HEK293 (cell line): ENCODE data around the gene SLC35F4.

Experiments used
- CTCF ChIA-PET: fragments of 350-600 bp; formaldehyde crosslinking; extraction: SDS; loops from one replicate; lab custom pipeline; 2021; ENCODE audit warnings: antibody characterized with exemption; lab: Yijun Ruan, JAX
- POLR2A ChIA-PET: fragments of 300-600 bp; formaldehyde crosslinking; extraction: SDS; loops from one replicate; lab custom pipeline; 2020; ENCODE audit warnings: antibody characterized with exemption, inconsistent platforms; lab: Yijun Ruan, JAX
- H3K27ac ChIP-seq: fragments of 200-500 bp; sonication (Bioruptor generic); 2 replicates; pipeline ENCODE4 v1.5.1; 2014; ENCODE audit warnings: low read depth, low read length, control low read depth, inconsistent platforms; ENCODE audit errors: extremely low read depth
- H3K36me3 ChIP-seq, 2 experiments: fragments of 200-500 bp in 1 of 2; sonication (Bioruptor generic) in 1 of 2; 1 replicate in 1 of 2; 2 replicates in 1 of 2; pipeline ENCODE4 v1.5.1; 2014 to 2017; ENCODE audit warnings: inconsistent platforms in 2 of 2, low read length in 2 of 2; ENCODE audit not compliant: control insufficient read depth in 2 of 2, insufficient read depth in 1 of 2
- H3K4me1 ChIP-seq: fragments of 200-500 bp; sonication (Bioruptor generic); 2 replicates; pipeline ENCODE4 v1.5.1; 2014; ENCODE audit warnings: mild to moderate bottlenecking, low read length, inconsistent platforms; ENCODE audit not compliant: control insufficient read depth, insufficient read depth
- H3K4me3 ChIP-seq: 2 replicates; pipeline ENCODE4 v1.5.1; 2011; ENCODE audit warnings: low read depth, mild to moderate bottlenecking, control low read depth, low read length, moderate library complexity
- H3K9me3 ChIP-seq: fragments of 200-500 bp; sonication (Bioruptor generic); 2 replicates; pipeline ENCODE4 v1.5.1; 2014; ENCODE audit warnings: low read depth, low read length, inconsistent platforms; ENCODE audit not compliant: control insufficient read depth, insufficient read depth
- BCL11A ChIP-seq: fragments of 450-650 bp; formaldehyde crosslinking; IDR thresholded peaks from 2 replicates; pipeline ENCODE4 v1.5.1; 2016; ENCODE audit warnings: low read depth, missing biosample characterization, missing genetic modification characterization
- FEZF1 ChIP-seq: fragments of 450-650 bp; formaldehyde crosslinking; IDR thresholded peaks from 2 replicates; pipeline ENCODE4 v1.5.1; 2016; ENCODE audit warnings: missing biosample characterization, missing genetic modification characterization
- MEIS1 ChIP-seq: sonication (generic); formaldehyde crosslinking; IDR thresholded peaks from 2 replicates; pipeline ENCODE4 v1.8.1; 2022; ENCODE audit warnings: missing genetic modification reagents, mild to moderate bottlenecking, borderline replicate concordance
- MYNN ChIP-seq: fragments of 450-650 bp; formaldehyde crosslinking; IDR thresholded peaks from 2 replicates; pipeline ENCODE4 v1.5.1; 2016; ENCODE audit warnings: missing biosample characterization, missing genetic modification characterization, borderline replicate concordance
- REPIN1 ChIP-seq: fragments of 450-650 bp; formaldehyde crosslinking; IDR thresholded peaks from 2 replicates; pipeline ENCODE4 v1.5.1; 2017; ENCODE audit warnings: missing biosample characterization, missing genetic modification characterization, low read depth
- REST ChIP-seq: fragments of 450-650 bp; formaldehyde crosslinking; IDR thresholded peaks from 2 replicates; pipeline ENCODE4 v1.5.1; 2016; ENCODE audit warnings: missing biosample characterization, missing genetic modification characterization
- TRIM28 ChIP-seq: IDR thresholded peaks from 2 replicates; pipeline ENCODE4 v1.6.1; 2011; ENCODE audit warnings: low read length, control low read depth, borderline replicate concordance
- ZBTB1 ChIP-seq: fragments of 450-650 bp; formaldehyde crosslinking; IDR thresholded peaks from 2 replicates; pipeline ENCODE4 v1.5.1; 2016; ENCODE audit warnings: missing biosample characterization, missing genetic modification characterization
- ZBTB17 ChIP-seq: fragments of 450-650 bp; formaldehyde crosslinking; IDR thresholded peaks from 2 replicates; pipeline ENCODE4 v1.5.1; 2016; ENCODE audit warnings: missing biosample characterization, missing genetic modification characterization
- ZEB2 ChIP-seq: fragments of 450-650 bp; formaldehyde crosslinking; IDR thresholded peaks from 2 replicates; pipeline ENCODE4 v1.5.1; 2016; ENCODE audit warnings: missing biosample characterization, missing genetic modification characterization
- ZFP41 ChIP-seq: fragments of 450-650 bp; formaldehyde crosslinking; IDR thresholded peaks from 2 replicates; pipeline ENCODE4 v1.5.1; 2016; ENCODE audit warnings: missing biosample characterization, missing genetic modification characterization, borderline replicate concordance
- ZIC2 ChIP-seq: fragments of 450-650 bp; formaldehyde crosslinking; IDR thresholded peaks from 2 replicates; pipeline ENCODE4 v1.5.1; 2016; ENCODE audit warnings: missing biosample characterization, missing genetic modification characterization
- ZNF114 ChIP-seq: fragments of 450-650 bp; formaldehyde crosslinking; IDR thresholded peaks from 2 replicates; pipeline ENCODE4 v1.5.0; 2017; ENCODE audit warnings: missing biosample characterization, missing genetic modification characterization
- ZNF132 ChIP-seq: fragments of 450-650 bp; formaldehyde crosslinking; IDR thresholded peaks from 2 replicates; pipeline ENCODE4 v1.5.1; 2017; ENCODE audit warnings: missing biosample characterization, missing genetic modification characterization, borderline replicate concordance
- ZNF146 ChIP-seq: fragments of 450-650 bp; formaldehyde crosslinking; IDR thresholded peaks from 2 replicates; pipeline ENCODE4 v1.5.1; 2016; ENCODE audit warnings: missing biosample characterization, missing genetic modification characterization
- ZNF175 ChIP-seq: fragments of 450-650 bp; formaldehyde crosslinking; IDR thresholded peaks from 2 replicates; pipeline ENCODE4 v1.5.1; 2016; ENCODE audit warnings: missing biosample characterization, missing genetic modification characterization
- ZNF184 ChIP-seq: fragments of 450-650 bp; IDR thresholded peaks from 2 replicates; pipeline ENCODE4 v1.5.1; 2018; ENCODE audit warnings: missing biosample characterization, mild to moderate bottlenecking, missing genetic modification characterization
- ZNF223 ChIP-seq: fragments of 450-650 bp; formaldehyde crosslinking; IDR thresholded peaks from 2 replicates; pipeline ENCODE4 v1.5.1; 2016; ENCODE audit warnings: missing biosample characterization, missing genetic modification characterization
- ZNF274 ChIP-seq, 2 experiments: fragments of 200-500 bp in 1 of 2; fragments of 450-650 bp in 1 of 2; sonication (Bioruptor generic) in 1 of 2; formaldehyde crosslinking in 1 of 2; IDR thresholded peaks; 2 replicates each; pipeline versions ENCODE4 v1.5.1 to v1.6.1; 2014 to 2016; ENCODE audit warnings: borderline replicate concordance in 1 of 2, inconsistent platforms in 1 of 2, low read length in 1 of 2, missing biosample characterization in 1 of 2, missing genetic modification characterization in 1 of 2
- ZNF311 ChIP-seq: fragments of 450-650 bp; formaldehyde crosslinking; IDR thresholded peaks from 2 replicates; pipeline ENCODE4 v1.5.1; 2017; ENCODE audit warnings: missing biosample characterization, missing genetic modification characterization, borderline replicate concordance
- ZNF394 ChIP-seq: fragments of 450-650 bp; formaldehyde crosslinking; IDR thresholded peaks from 2 replicates; pipeline ENCODE4 v1.5.1; 2016; ENCODE audit warnings: missing biosample characterization, missing genetic modification characterization, mild to moderate bottlenecking, moderate library complexity, borderline replicate concordance
- ZNF48 ChIP-seq: fragments of 450-650 bp; formaldehyde crosslinking; IDR thresholded peaks from 2 replicates; pipeline ENCODE4 v1.5.1; 2016; ENCODE audit warnings: missing biosample characterization, missing genetic modification characterization
- ZNF514 ChIP-seq: fragments of 450-650 bp; formaldehyde crosslinking; IDR thresholded peaks from 2 replicates; pipeline ENCODE4 v1.5.1; 2016; ENCODE audit warnings: missing biosample characterization, missing genetic modification characterization
- ZNF664 ChIP-seq: fragments of 450-650 bp; formaldehyde crosslinking; IDR thresholded peaks from 2 replicates; pipeline ENCODE4 v1.5.1; 2016; ENCODE audit warnings: missing biosample characterization, missing genetic modification characterization
- ZNF747 ChIP-seq: fragments of 450-650 bp; formaldehyde crosslinking; IDR thresholded peaks from 2 replicates; pipeline ENCODE4 v1.5.1; 2016; ENCODE audit warnings: missing biosample characterization, missing genetic modification characterization
- ZNF776 ChIP-seq: fragments of 450-650 bp; formaldehyde crosslinking; IDR thresholded peaks from 2 replicates; pipeline ENCODE4 v1.5.0; 2017; ENCODE audit warnings: missing biosample characterization, missing genetic modification characterization, borderline replicate concordance
- ZNF830 ChIP-seq: fragments of 450-650 bp; IDR thresholded peaks from 2 replicates; pipeline ENCODE4 v1.5.0; 2018; ENCODE audit warnings: missing biosample characterization, missing genetic modification characterization, low read depth, mild to moderate bottlenecking, moderate library complexity

Gene SLC35F4

GRCh38 chr14:57559576-57559975 is 306.3 kb downstream of the SLC35F4 start:
- H3K9me3 ChIP-seq, result no peaks in the 10 kb centered on the region
- H3K4me3 ChIP-seq, result no peak overlapping the region
- H3K36me3 ChIP-seq, result no peaks in the 10 kb centered on the region
- POLR2A ChIA-PET, result no interaction called here
- H3K27ac ChIP-seq, result no peak overlapping the region
- TF ChIP-seq ZNF48 (tag by site-specific recombination) (no peak), ZNF394 (tag by site-specific recombination) (no peak), ZNF223 (tag by site-specific recombination) (no peak), ZNF132 (no peak), ZFP41 (tag by site-specific recombination) (no peak), ZNF776 (tag by site-specific recombination) (no peak), ZNF747 (tag by site-specific recombination) (no peak), ZIC2 (no peak), ZBTB17 (no peak)
- no peaks in the 10 kb centered on the region for H3K4me1 ChIP-seq
- CTCF ChIA-PET, result no interaction called here

DNA sequence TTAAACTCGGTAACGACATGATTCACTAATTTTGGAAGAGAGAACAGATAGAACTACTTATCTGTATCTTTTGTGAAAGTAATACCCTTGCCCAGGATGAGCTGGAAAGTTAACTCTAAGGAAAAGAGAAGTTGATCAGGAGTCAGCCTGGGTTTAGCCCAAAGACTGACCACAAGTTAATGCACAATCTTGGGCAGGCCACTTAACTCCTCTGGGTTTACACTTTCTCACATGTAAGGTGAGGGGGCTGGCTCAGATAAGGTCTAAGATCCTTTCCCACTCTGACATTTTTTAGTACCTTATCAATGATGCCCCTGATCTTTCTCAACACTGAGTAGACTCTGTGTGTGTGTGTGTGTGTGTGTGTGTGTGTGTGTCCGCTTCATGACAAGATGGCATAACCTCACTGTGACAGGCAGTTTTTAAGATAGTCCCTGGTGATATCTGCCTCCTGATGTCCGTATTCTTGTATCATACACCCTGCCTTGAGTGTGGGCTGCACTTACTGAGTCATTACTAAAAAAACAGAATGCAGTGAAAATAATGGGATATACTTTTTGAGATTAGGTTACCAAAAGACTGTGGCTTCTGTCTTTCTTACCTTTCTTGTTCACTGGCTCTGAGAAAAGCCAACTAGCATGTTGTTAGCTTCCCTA is 316.0 kb downstream of the SLC35F4 start:
- Histone ChIP-seq H3K36me3 (no peaks in the 10 kb centered on the region), H3K4me3 (no peak overlapping the region), H3K27ac (no peak overlapping the region), H3K4me1 (no peaks in the 10 kb centered on the region), H3K9me3 (no peaks in the 10 kb centered on the region)
- CTCF ChIA-PET, result no interaction called here
- POLR2A ChIA-PET, result no interaction called here
- TF ChIP-seq MEIS1 (CRISPR knock-in tag), result no peak
- TF ChIP-seq BCL11A (tag by site-specific recombination), result no peak
- TF ChIP-seq ZNF830 (tag by site-specific recombination), result no peak
- no peak for TF ChIP-seq ZNF184
- no peak for TF ChIP-seq TRIM28
- TF ChIP-seq ZNF274 (IDR thresholded peaks at IDR 0.05; ENCODE audit: low read length), result no peak
- no peak for TF ChIP-seq ZNF274 (tag by site-specific recombination; IDR thresholded peaks at IDR 0.05; ENCODE audit: borderline replicate concordance)

DNA sequence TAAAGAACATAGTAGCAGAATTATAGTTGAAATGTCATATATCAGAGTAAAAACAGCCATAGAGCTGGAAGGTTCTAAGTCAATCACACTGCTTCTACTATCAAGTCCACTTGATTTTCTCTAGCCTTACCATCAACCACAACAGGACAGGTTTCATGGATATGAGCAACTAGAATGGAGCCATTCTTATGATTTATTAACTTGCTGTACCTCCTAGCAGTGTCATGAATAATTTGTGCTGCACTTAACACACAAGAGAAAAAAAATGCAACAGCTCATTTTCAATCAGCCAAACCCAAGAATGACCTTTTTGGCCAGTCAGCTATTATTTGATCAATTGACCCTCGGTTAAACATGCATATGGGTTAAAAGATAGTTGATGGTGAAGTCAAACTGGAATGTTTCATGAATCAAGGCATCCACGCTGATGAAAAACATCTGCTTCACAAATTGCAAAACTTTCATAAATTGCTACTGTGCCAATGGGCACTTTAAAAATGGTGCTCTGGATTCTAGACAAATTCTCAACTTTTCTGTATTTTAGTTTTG is 316.8 kb downstream of the SLC35F4 start:
- ChIA-PET CTCF (no interaction called here), POLR2A (no interaction called here)
- H3K36me3 ChIP-seq, result no peaks in the 10 kb centered on the region
- no peak for TF ChIP-seq MYNN (tag by site-specific recombination)
- TF ChIP-seq ZNF311 (tag by site-specific recombination), result no peak
- no peak for TF ChIP-seq ZNF514
- no peak for TF ChIP-seq ZEB2 (tag by site-specific recombination)
- no peak for TF ChIP-seq REST
- TF ChIP-seq FEZF1 (tag by site-specific recombination), result no peak
- no peak for TF ChIP-seq ZBTB1 (tag by site-specific recombination)
- no peak for TF ChIP-seq REPIN1 (tag by site-specific recombination)
- no peak for TF ChIP-seq ZNF664
- no peak for TF ChIP-seq ZNF146 (tag by site-specific recombination)
- TF ChIP-seq ZNF175, result no peak
- no peak for TF ChIP-seq ZNF114 (tag by site-specific recombination)
- no peaks in the 10 kb centered on the region for H3K4me1 ChIP-seq
- no peaks in the 10 kb centered on the region for H3K9me3 ChIP-seq
- no peak overlapping the region for H3K27ac ChIP-seq
- H3K4me3 ChIP-seq, result no peak overlapping the region
